Nephron (organoid): ENCODE data around the gene CABCOCO1.

Experiments used
- H3K27ac Mint-ChIP-seq, 3 experiments: 2 replicates each; pipeline ENCODE4 v1.8.0; 2020; ENCODE audit warnings: mixed read lengths in 3 of 3, mild to moderate bottlenecking in 2 of 3, moderate library complexity in 1 of 3
- H3K27me3 Mint-ChIP-seq: 2 replicates; pipeline ENCODE4 v1.8.0; 2021; ENCODE audit warnings: low read depth, mild to moderate bottlenecking, moderate library complexity, mixed read lengths
- H3K36me3 Mint-ChIP-seq: 2 replicates; pipeline ENCODE4 v1.8.0; 2020; ENCODE audit warnings: low read depth, mixed read lengths
- H3K4me1 Mint-ChIP-seq: 2 replicates; pipeline ENCODE4 v1.8.0; 2020; ENCODE audit warnings: mixed read lengths
- H3K4me3 Mint-ChIP-seq, 3 experiments: 2 replicates each; pipeline ENCODE4 v1.8.0; 2020; ENCODE audit warnings: mild to moderate bottlenecking in 3 of 3, mixed read lengths in 3 of 3, moderate library complexity in 2 of 3
- H3K9me3 Mint-ChIP-seq: 2 replicates; pipeline ENCODE4 v1.8.0; 2020; ENCODE audit warnings: mixed read lengths
- CTCF ChIP-seq, 3 experiments: fragments of 200-600 bp; sonication (generic); IDR thresholded peaks; one replicate each; pipeline ENCODE4 v1.5.0; 2021; ENCODE audit warnings: antibody characterized with exemption in 3 of 3; ENCODE audit not compliant: unreplicated experiment in 3 of 3

The CABCOCO1 gene

GRCh38 chr10:61642676-61643075, 20.1 kb upstream of the CABCOCO1 start:
- peak overlapping the region in 1 of 3 experiments; percentile 20 for H3K4me3 Mint-ChIP-seq
- no peaks in the 10 kb centered on the region for H3K9me3 Mint-ChIP-seq
- no peak for TF ChIP-seq CTCF (IDR thresholded peaks at IDR 0.05; ENCODE audit: unreplicated experiment in 3 of 3)
- no peaks in the 10 kb centered on the region for H3K36me3 Mint-ChIP-seq
- H3K4me1 Mint-ChIP-seq = peaks cover 49% of the 10 kb centered on the region
- peak overlapping the region; percentile 55 to 87 (median 78) for H3K27ac Mint-ChIP-seq
- no peaks in the 10 kb centered on the region for H3K27me3 Mint-ChIP-seq

DNA sequence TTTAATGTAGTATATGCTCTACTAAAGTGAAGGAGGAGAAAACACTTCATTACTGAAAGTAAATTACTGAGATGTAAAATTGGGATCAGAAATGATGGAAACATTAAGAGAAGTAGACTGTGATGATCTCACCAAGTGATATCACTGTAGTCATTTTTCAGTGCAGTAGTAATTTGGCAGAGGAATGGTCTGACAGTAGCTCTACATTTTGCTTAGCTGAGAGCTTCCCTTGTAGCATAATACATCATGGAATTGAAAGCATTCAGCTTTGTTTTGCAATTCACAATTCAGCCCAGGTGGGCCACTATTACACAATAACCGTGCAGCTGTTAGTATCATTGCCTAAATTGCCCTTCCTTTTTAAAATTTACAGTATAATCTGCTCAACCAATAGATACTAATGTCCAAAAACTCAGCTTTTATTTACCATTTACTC, 19.4 kb upstream of the CABCOCO1 start:
- Mint-ChIP-seq H3K36me3 (no peaks in the 10 kb centered on the region), H3K9me3 (no peaks in the 10 kb centered on the region), H3K27ac (peak overlapping the region in 2 of 3 experiments; percentile 78 to 87), H3K4me1 (peaks cover 49% of the 10 kb centered on the region), H3K27me3 (no peaks in the 10 kb centered on the region), H3K4me3 (no peak overlapping the region)
- no peak for TF ChIP-seq CTCF (IDR thresholded peaks at IDR 0.05; ENCODE audit: unreplicated experiment in 3 of 3)

GRCh38 chr10:61653699-61654098, 9.0 kb upstream of the CABCOCO1 start:
- H3K9me3 Mint-ChIP-seq = peaks cover 7% of the 10 kb centered on the region
- H3K4me3 Mint-ChIP-seq = no peak overlapping the region
- H3K27me3 Mint-ChIP-seq = no peaks in the 10 kb centered on the region
- H3K4me1 Mint-ChIP-seq = peaks cover 4% of the 10 kb centered on the region
- H3K27ac Mint-ChIP-seq = no peak overlapping the region
- H3K36me3 Mint-ChIP-seq = no peaks in the 10 kb centered on the region
- TF ChIP-seq CTCF (IDR thresholded peaks at IDR 0.05; ENCODE audit: unreplicated experiment in 3 of 3) = no peak

DNA sequence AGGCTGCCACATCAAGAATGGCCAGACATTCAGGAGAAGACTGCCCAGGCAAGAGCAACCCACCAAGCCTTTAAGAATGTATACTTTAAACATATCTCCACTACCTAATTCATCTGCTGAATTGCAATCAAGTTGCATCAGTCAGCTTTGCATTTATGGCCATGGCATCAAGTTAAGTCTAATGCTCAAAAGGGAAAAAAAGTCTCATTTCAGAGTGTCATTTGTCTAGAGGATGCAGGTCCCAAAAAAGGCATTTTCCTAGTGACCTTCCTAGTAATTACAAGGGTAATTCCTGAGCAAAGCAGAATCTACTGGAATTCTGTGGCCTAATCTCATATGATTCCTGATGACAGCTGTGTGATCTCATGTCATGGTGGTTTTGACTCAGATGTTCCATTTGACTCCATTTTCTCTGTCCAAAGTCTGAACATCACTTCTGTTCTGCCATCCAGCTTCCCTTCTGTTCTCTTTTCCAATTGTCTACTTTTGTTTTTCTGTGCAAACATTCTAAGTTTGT, 7.3 kb upstream of the CABCOCO1 start:
- Mint-ChIP-seq H3K36me3 (no peaks in the 10 kb centered on the region), H3K4me1 (peaks cover 4% of the 10 kb centered on the region), H3K27me3 (no peaks in the 10 kb centered on the region), H3K27ac (no peak overlapping the region), H3K4me3 (no peak overlapping the region), H3K9me3 (peaks cover 2% of the 10 kb centered on the region)
- no peak for TF ChIP-seq CTCF (IDR thresholded peaks at IDR 0.05; ENCODE audit: unreplicated experiment in 3 of 3)

- Mint-ChIP-seq H3K4me1 (no peaks in the 10 kb centered on the region), H3K9me3 (no peaks in the 10 kb centered on the region), H3K27me3 (no peaks in the 10 kb centered on the region), H3K27ac (peak overlapping the region; percentile 15 to 48 (median 24)), H3K36me3 (no peaks in the 10 kb centered on the region), H3K4me3 (peak overlapping the region; percentile 79 to 84 (median 84))
- no peak for TF ChIP-seq CTCF (IDR thresholded peaks at IDR 0.05; ENCODE audit: unreplicated experiment in 3 of 3)
Observed at GRCh38 chr10:61663466-61663865, 737 bp downstream of the CABCOCO1 start.

- H3K4me1 Mint-ChIP-seq = no peaks in the 10 kb centered on the region
Observed at GRCh38 chr10:61664985-61665384, 2.3 kb downstream of the CABCOCO1 start.

More at GRCh38 chr10:61664985-61665384, 2.3 kb downstream of the CABCOCO1 start:
- Mint-ChIP-seq H3K4me3 (peak overlapping the region; percentile 4 to 50 (median 13)), H3K9me3 (no peaks in the 10 kb centered on the region), H3K36me3 (no peaks in the 10 kb centered on the region), H3K27ac (no peak overlapping the region), H3K27me3 (no peaks in the 10 kb centered on the region)
- no peak for TF ChIP-seq CTCF (IDR thresholded peaks at IDR 0.05; ENCODE audit: unreplicated experiment in 3 of 3)
